Iris pigment epithelial cell (primary cell): Measurements from ENCODE around the gene PDIK1L.

ENCODE experiments used
- DNase-seq: peaks from one replicate; pipeline ENCODE4 v3.0.0-alpha.2; 2011; ENCODE audit warnings: low read depth

PDIK1L gene

DNA sequence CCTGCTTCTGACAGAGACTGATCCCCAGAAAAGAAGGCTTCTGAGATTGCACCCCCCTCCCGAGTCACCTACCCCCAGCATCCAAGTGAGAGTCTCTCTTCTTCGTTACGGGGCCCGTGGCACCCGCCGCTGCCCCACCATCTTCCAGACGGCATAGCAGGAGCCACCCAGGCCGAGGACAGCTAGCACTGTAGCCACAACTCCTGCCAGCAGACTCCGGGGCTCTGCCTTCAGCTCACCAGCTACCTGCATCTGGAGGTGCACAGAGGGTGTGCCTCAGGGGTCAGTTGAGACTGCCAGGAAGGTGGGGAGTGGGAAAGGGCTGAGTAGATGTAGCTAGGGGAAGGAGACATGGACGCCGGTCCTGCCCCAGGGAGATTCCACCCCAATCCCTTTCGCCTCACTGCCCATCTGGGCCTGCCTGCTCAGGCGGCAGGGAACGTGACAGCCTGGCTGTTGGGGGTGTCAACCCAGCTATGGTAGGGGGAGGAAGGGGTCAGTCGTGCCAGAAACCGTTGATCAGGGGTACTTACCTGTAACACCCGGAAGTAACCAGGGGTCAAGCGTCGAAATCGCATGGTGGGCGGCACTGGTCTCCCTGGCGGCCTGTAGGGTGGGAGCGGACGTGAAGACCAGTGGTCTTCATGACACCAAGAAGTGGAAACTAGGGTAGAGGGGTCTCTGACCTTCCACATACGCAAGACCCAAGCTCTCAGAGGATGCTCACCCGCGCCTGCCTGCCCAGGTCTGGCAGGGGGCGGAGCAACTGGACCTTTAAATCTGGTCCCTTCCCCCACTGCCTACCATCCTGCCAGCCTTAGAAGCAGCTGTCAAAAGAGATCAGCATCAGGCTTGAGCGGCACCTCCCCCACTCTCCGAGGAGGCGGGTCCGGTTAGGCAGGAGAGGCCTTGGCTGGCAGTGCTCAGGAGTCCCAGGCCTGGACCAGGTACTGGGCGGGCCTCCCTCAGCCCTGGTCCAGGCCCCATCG, 59.8 kb downstream of the PDIK1L start, which contains the start of gene ZNF593OS:
Gene ZNF593OS (minus strand): TSS at position 749 of the 989 bp plus-strand sequence. CDS start 171 bp downstream, at position 578.
- no peak for DNase-seq
